HepG2 (cell line): Measurements from ENCODE around the gene C20orf144. TPM values are rescaled to one million over a fixed set of nuclear protein-coding genes. Genes with fewer than 3 reads are reported as not detected.
A peak's percentile ranks its signal among the peaks of the same experiment; 100 is the strongest.

Experiments used
- ATRX ChIP-seq: sonication (generic); formaldehyde crosslinking; IDR thresholded peaks from 2 replicates; pipeline ENCODE4 v1.4.0; 2020; ENCODE audit warnings: missing genetic modification reagents, borderline replicate concordance
- DMAP1 ChIP-seq: IDR thresholded peaks from 2 replicates; pipeline ENCODE4 v1.6.1; 2016
- ELK4 ChIP-seq: sonication (generic); formaldehyde crosslinking; IDR thresholded peaks from 2 replicates; pipeline ENCODE4 v1.9.0; 2021; ENCODE audit warnings: missing genetic modification reagents, borderline replicate concordance
- PRDM4 ChIP-seq: sonication (generic); formaldehyde crosslinking; IDR thresholded peaks from 2 replicates; pipeline ENCODE4 v1.9.0; 2021; ENCODE audit warnings: missing genetic modification reagents, borderline replicate concordance
- RXRB ChIP-seq: IDR thresholded peaks from 2 replicates; pipeline ENCODE4 v1.6.1; 2016; ENCODE audit warnings: borderline replicate concordance, missing genetic modification reagents, missing compliant biosample characterization
- SKIL ChIP-seq: sonication (generic); formaldehyde crosslinking; IDR thresholded peaks from 2 replicates; pipeline ENCODE4 v1.8.0; 2022; ENCODE audit warnings: missing genetic modification reagents, mild to moderate bottlenecking, moderate library complexity, borderline replicate concordance
- TFAP4 ChIP-seq: sonication (generic); IDR thresholded peaks from 2 replicates; pipeline ENCODE4 v1.6.1; 2016; ENCODE audit warnings: low read depth, borderline replicate concordance
- TFDP2 ChIP-seq: sonication (generic); formaldehyde crosslinking; IDR thresholded peaks from 2 replicates; pipeline ENCODE4 v1.4.0; 2020; ENCODE audit warnings: missing genetic modification reagents
- ZBTB7A ChIP-seq: sonication (generic); formaldehyde crosslinking; IDR thresholded peaks from 2 replicates; pipeline ENCODE4 v1.8.0; 2022; ENCODE audit warnings: mild to moderate bottlenecking, missing genetic modification reagents
- ZNF33A ChIP-seq: sonication (generic); formaldehyde crosslinking; IDR thresholded peaks from 2 replicates; pipeline ENCODE4 v1.5.1; 2020; ENCODE audit warnings: missing genetic modification reagents, mild to moderate bottlenecking, moderate library complexity, borderline replicate concordance
- ZNF547 ChIP-seq: sonication (generic); formaldehyde crosslinking; IDR thresholded peaks from 2 replicates; pipeline ENCODE4 v1.5.1; 2020; ENCODE audit warnings: mild to moderate bottlenecking, missing genetic modification reagents
- ZNF574 ChIP-seq: sonication (generic); formaldehyde crosslinking; IDR thresholded peaks from 2 replicates; pipeline ENCODE4 v1.4.0; 2020; ENCODE audit warnings: missing genetic modification reagents
- ZNF792 ChIP-seq: IDR thresholded peaks from 2 replicates; pipeline ENCODE4 v1.6.1; 2016
- polyA plus RNA-seq, 8 experiments: library from polyadenylated mRNA; depleted of rRNA in 3 of 8; stranded (reverse) in 7 of 8; unstranded in 1 of 8; fragments of >200 nt; fragmentation: Illumina TruSeq in 4 of 8; extraction: Trizol in 4 of 8; gene quantifications; 2 replicates each; pipeline versions ENCODE4 v1.2.1 to v1.2.3, GENCODE V29; 2011 to 2016; ENCODE audit warnings: low read depth in 4 of 8, missing spikeins in 1 of 8, mixed read lengths in 1 of 8; ENCODE audit not compliant: insufficient read depth in 1 of 8
- total RNA-seq, 5 experiments: library from RNA; depleted of rRNA; stranded (reverse); fragments of >200 nt; fragmentation: Illumina TruSeq; extraction: Trizol; gene quantifications; 2 replicates each; pipeline ENCODE4 v1.2.3, GENCODE V29; 2016; ENCODE audit warnings: low read depth in 1 of 5

The C20orf144 gene
- total and polyA plus RNA-seq, 2 of the 13 experiments (the other 11 are each of a cell fraction or from before 2014, with no cell fraction given): 0.09 to 0.16 TPM

GRCh38 chr20:33673410-33674293, 11.5 kb downstream of the C20orf144 start (continued):
- TF ChIP-seq ZNF574 (no peak), RXRB (CRISPR knock-in tag) (no peak), ELK4 (no peak), ZBTB7A (CRISPR knock-in tag) (peak; percentile 72; the same call in 1 of the 2 replicates), ATRX (CRISPR knock-in tag) (no peak), SKIL (CRISPR knock-in tag) (no peak), ZNF792 (CRISPR knock-in tag) (peak; percentile 6; the same call in 1 of the 2 replicates), PRDM4 (no peak), TFAP4 (no peak), ZNF547 (CRISPR knock-in tag) (no peak), ZNF33A (CRISPR knock-in tag) (no peak), TFDP2 (CRISPR knock-in tag) (no peak), DMAP1 (CRISPR knock-in tag) (peak; percentile 14; the same call in 1 of the 2 replicates)
